ENCODE data around the gene TNIK. TPM values are rescaled to one million over a fixed set of nuclear protein-coding genes. Genes with fewer than 3 reads are reported as not detected.

TNIK gene
- total and polyA plus RNA-seq, 2 of the 13 experiments (the other 11 are each of a cell fraction or from before 2014, with no cell fraction given): 0.15 to 0.22 TPM

GRCh38 chr3:171184372-171184771 lies 275.8 kb downstream of the TNIK start:
- no peak overlapping the region for H3K4me3 ChIP-seq (replicated peaks in 1 of 3; ENCODE audit: insufficient read depth in 1 of 3, low read depth in 2 of 3, low read length in 3 of 3)
- ATAC-seq (no peak), DNase-seq (ENCODE audit: low spot score) (no peak), FAIRE-seq (no peak)
- POLR2A ChIA-PET: no interaction called here
- intact Hi-C loops (cut with micrococcal nuclease; ENCODE audit: unreplicated experiment): loop anchor here (10.0 kb wide), 1 partner anchor 650 kb away; no protein-coding TSS in a partner anchor
- CTCF ChIA-PET (ENCODE audit: low intra/inter-chr PET ratio, low total read pairs): no interaction called here
- no peaks in the 10 kb centered on the region for H3K27me3 ChIP-seq (ENCODE audit: control insufficient read depth in 1 of 2, insufficient read depth in 2 of 2, low read length in 2 of 2)
- H3K27ac ChIP-seq (ENCODE audit: extremely low read length, insufficient read depth, low read length): no peak overlapping the region
- no peaks in the 10 kb centered on the region for H3K9me3 ChIP-seq (ENCODE audit: low read length)
- no peaks in the 10 kb centered on the region for H3K79me2 ChIP-seq (ENCODE audit: insufficient read depth, low read length)
- no peaks in the 10 kb centered on the region for H4K20me1 ChIP-seq (ENCODE audit: insufficient read depth, low read length)
- no peak overlapping the region for H2AFZ ChIP-seq (ENCODE audit: low read length)
- no peak overlapping the region for H3K9ac ChIP-seq (ENCODE audit: insufficient read depth, low read depth, low read length)
- no TSS peak for BruUV-seq (replicated peaks)
- TF ChIP-seq FOSL2 (CRISPR knock-in tag; IDR thresholded peaks at IDR 0.05): no peak
- TF ChIP-seq ZFP37 (CRISPR knock-in tag; IDR thresholded peaks at IDR 0.05; ENCODE audit: borderline replicate concordance): no peak
- TF ChIP-seq ZKSCAN1 (IDR thresholded peaks at IDR 0.05; ENCODE audit: low read length): no peak
- TF ChIP-seq ZNF883 (CRISPR knock-in tag; IDR thresholded peaks at IDR 0.05; ENCODE audit: not compliant biosample characterization): no peak
- TF ChIP-seq ZBTB37 (CRISPR knock-in tag; IDR thresholded peaks at IDR 0.05): no peak
- TF ChIP-seq ZNF598 (CRISPR knock-in tag; IDR thresholded peaks at IDR 0.05; ENCODE audit: borderline replicate concordance): no peak
- TF ChIP-seq CHCHD3 (CRISPR knock-in tag; IDR thresholded peaks at IDR 0.05): no peak
- no peak for TF ChIP-seq HDAC6 (IDR thresholded peaks at IDR 0.05; ENCODE audit: low read depth, low read length)
- TF ChIP-seq MBNL3 (CRISPR knock-in tag; conservative IDR thresholded peaks at IDR 0.05): no peak
- WGBS (ENCODE audit: low lambda C conversion rate): 84% methylated on average over 6 of the region's 6 CpGs
- H3K36me3 ChIP-seq (replicated peaks in 1 of 2; ENCODE audit: control insufficient read depth in 1 of 2, insufficient read depth in 2 of 2, low read length in 2 of 2): no peaks in the 10 kb centered on the region
- in situ Hi-C loops (cut with HindIII; ENCODE audit: extremely low pct_ligation_motif_present, low pct_unique_long_range_greater_than_20kb): no loop called here
- peaks cover 34% of the 10 kb centered on the region for H3K4me1 ChIP-seq (ENCODE audit: insufficient read depth, low read length)
- no peak overlapping the region for H3K4me2 ChIP-seq (ENCODE audit: low read depth, low read length)

Measured in HepG2 (cell line).